Inflammatory macrophage treated with lipopolysaccharide for 4 hours (primary cell): ENCODE results near the gene SMG1.
"Not testable (repeated sequence)": the region's sequence is repeated elsewhere in the genome, so short reads cannot be mapped to it uniquely, and the experiment has no call there.

Source experiments
- DNase-seq: peaks from one replicate; pipeline ENCODE4 v3.0.0-alpha.2; 2020

The SMG1 gene

GRCh38 chr16:18756639-18757038 lies 169.6 kb downstream of the SMG1 start:
- DNase-seq: not testable (repeated sequence)
